A673 (cell line): ENCODE results near the gene CAPN2. TPM values are rescaled to one million over a fixed set of nuclear protein-coding genes. Genes with fewer than 3 reads are reported as not detected.

Experiments
- BruUV-seq: library from RNA; stranded (reverse); fragments of 400-500 nt; replicated peaks from 2 replicates; lab custom pipeline; 2021; lab: Mats Ljungman, UMichigan
- CTCF ChIA-PET: fragments of 300-600 bp; sonication (Branson Sonifier 250); formaldehyde crosslinking; loops from one replicate; lab custom pipeline; 2022; ENCODE audit warnings: antibody characterized with exemption; lab: Charles Lee
- POLR2A ChIA-PET: fragments of 300-600 bp; sonication (Branson Sonifier 250); formaldehyde crosslinking; loops from one replicate; lab custom pipeline; 2022; ENCODE audit warnings: antibody characterized with exemption; ENCODE audit not compliant: low non-redundant PET; lab: Charles Lee
- DNase-seq: peaks from one replicate; pipeline ENCODE4 v3.0.0-alpha.2; 2015; ENCODE audit warnings: low spot score
- H3K27ac ChIP-seq: fragments of 200-600 bp; sonication (generic); 2 replicates; pipeline ENCODE4 v1.5.1; 2016; ENCODE audit warnings: mixed run types, low read depth, mild to moderate bottlenecking, mixed read lengths, antibody characterized with exemption, low read length; ENCODE audit not compliant: poor library complexity, severe bottlenecking
- H3K27me3 ChIP-seq: fragments of 200-600 bp; sonication (generic); replicated peaks from 2 replicates; pipeline ENCODE4 v1.6.1; 2017; ENCODE audit warnings: mixed run types, low read depth, mild to moderate bottlenecking, mixed read lengths, antibody characterized with exemption, low read length; ENCODE audit not compliant: insufficient read depth, poor library complexity
- H3K36me3 ChIP-seq: fragments of 200-600 bp; sonication (generic); 2 replicates; pipeline ENCODE4 v1.6.1; 2016; ENCODE audit warnings: mixed run types, mild to moderate bottlenecking, mixed read lengths, antibody characterized with exemption, low read length; ENCODE audit not compliant: insufficient read depth, poor library complexity, severe bottlenecking
- H3K4me1 ChIP-seq: fragments of 200-600 bp; sonication (generic); 2 replicates; pipeline ENCODE4 v1.6.1; 2017; ENCODE audit warnings: mixed run types, mild to moderate bottlenecking, mixed read lengths, antibody characterized with exemption, low read length; ENCODE audit not compliant: insufficient read depth, poor library complexity, severe bottlenecking
- H3K4me3 ChIP-seq: fragments of 200-600 bp; sonication (generic); 2 replicates; pipeline ENCODE4 v1.5.1; 2016; ENCODE audit warnings: low read depth, mixed run types, mild to moderate bottlenecking, mixed read lengths, low read length; ENCODE audit not compliant: poor library complexity, severe bottlenecking
- H3K9me3 ChIP-seq: fragments of 200-600 bp; sonication (generic); 2 replicates; pipeline ENCODE4 v1.6.1; 2016; ENCODE audit warnings: mixed run types, low read depth, mild to moderate bottlenecking, mixed read lengths, antibody characterized with exemption, low read length; ENCODE audit not compliant: poor library complexity, severe bottlenecking
- CTCF ChIP-seq: fragments of 300-800, 200-600 bp; sonication (generic); conservative IDR thresholded peaks from 2 replicates; pipeline ENCODE4 v1.5.1; 2017; ENCODE audit warnings: low read depth, mild to moderate bottlenecking, antibody characterized with exemption, low read length, moderate library complexity, mixed read lengths
- EZH2 ChIP-seq: fragments of 200-600 bp; sonication (generic); IDR thresholded peaks from 2 replicates; pipeline ENCODE4 v1.6.1; 2017; ENCODE audit warnings: borderline replicate concordance, low read depth, mild to moderate bottlenecking, mixed read lengths, antibody characterized with exemption, low read length; ENCODE audit not compliant: poor library complexity, severe bottlenecking
- intact Hi-C: fragments of 100-400 bp; cut with micrococcal nuclease; formaldehyde crosslinking; loops from one replicate; pipeline ENCODE4 v1.10.0; 2022; ENCODE audit not compliant: unreplicated experiment
- total RNA-seq: library from RNA; stranded (reverse); gene quantifications from 2 replicates; pipeline ENCODE4 v1.2.3, GENCODE V29; 2021

The CAPN2 gene
- total RNA-seq, 1 experiment from 2014 or later, result 137 TPM

- Histone ChIP-seq H3K4me1 (no peaks in the 10 kb centered on the region), H3K9me3 (no peaks in the 10 kb centered on the region), H3K36me3 (no peaks in the 10 kb centered on the region), H3K27ac (no peak overlapping the region), H3K4me3 (no peak overlapping the region), H3K27me3 (no peaks in the 10 kb centered on the region)
- BruUV-seq, result no TSS peak
- peak; percentile 20 for DNase-seq
- intact Hi-C loops, result no loop called here
- POLR2A ChIA-PET, result no interaction called here
- CTCF ChIA-PET, result no interaction called here
- TF ChIP-seq CTCF (peak; percentile 62), EZH2 (no peak)
These were observed 41.7 kb upstream of the CAPN2 start for GRCh38 chr1:223670458-223671159.

- no TSS peak for BruUV-seq
- Histone ChIP-seq H3K36me3 (no peaks in the 10 kb centered on the region), H3K4me1 (no peaks in the 10 kb centered on the region), H3K9me3 (no peaks in the 10 kb centered on the region), H3K27ac (no peak overlapping the region), H3K4me3 (no peak overlapping the region), H3K27me3 (no peaks in the 10 kb centered on the region)
- DNase-seq, result no peak
- CTCF ChIA-PET, result no interaction called here
- POLR2A ChIA-PET, result no interaction called here
- TF ChIP-seq EZH2, result no peak
- no peak for TF ChIP-seq CTCF
- intact Hi-C loops, result no loop called here
These were observed 38.0 kb upstream of the CAPN2 start for GRCh38 chr1:223674119-223674890.

- TF ChIP-seq EZH2, result no peak
- no peak for TF ChIP-seq CTCF
- BruUV-seq, result no TSS peak
- no peaks in the 10 kb centered on the region for H3K36me3 ChIP-seq
- H3K27ac ChIP-seq, result no peak overlapping the region
- H3K27me3 ChIP-seq, result no peaks in the 10 kb centered on the region
- intact Hi-C loops, result no loop called here
- POLR2A ChIA-PET, result no interaction called here
- H3K4me3 ChIP-seq, result no peak overlapping the region
- CTCF ChIA-PET, result no interaction called here
- H3K9me3 ChIP-seq, result no peaks in the 10 kb centered on the region
- DNase-seq, result no peak
- no peaks in the 10 kb centered on the region for H3K4me1 ChIP-seq
These were observed 33.5 kb upstream of the CAPN2 start for GRCh38 chr1:223678841-223679240.
